HTR-8/SVneo (cell line): Measurements from ENCODE around the gene VIL1.

ENCODE experiments used
- DNase-seq: peaks from one replicate; pipeline ENCODE4 v3.0.0; 2011; ENCODE audit warnings: low spot score, mixed read lengths; ENCODE audit not compliant: insufficient read length
- FAIRE-seq: peaks from 2 replicates; lab custom pipeline; 2011; peaks lifted over from hg19 to GRCh38; lab: Jason Lieb, UNC

The VIL1 gene

GRCh38 chr2:218479595-218479994, 60.7 kb downstream of the VIL1 start:
- FAIRE-seq (no peak), DNase-seq (no peak)

DNA sequence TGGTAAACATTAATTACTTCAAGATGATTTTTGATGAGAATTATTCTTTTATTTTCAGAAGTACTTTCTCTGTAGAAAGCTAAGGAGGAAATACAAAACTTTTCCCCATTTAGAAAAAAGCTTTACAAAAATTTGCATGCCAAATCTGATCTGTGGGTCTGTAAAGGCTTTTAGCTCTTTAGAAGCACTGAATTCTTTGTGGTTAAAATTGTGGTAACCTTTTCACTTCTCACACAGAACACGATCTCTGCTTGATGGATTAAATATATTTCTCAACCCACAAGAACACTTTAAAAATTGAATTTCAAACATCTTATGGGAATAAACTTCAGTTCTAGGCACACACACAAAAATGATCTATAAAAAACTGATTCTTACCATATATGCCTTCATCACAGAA, 63.7 kb downstream of the VIL1 start:
- no peak for FAIRE-seq
- no peak for DNase-seq

GRCh38 chr2:218485986-218486667, 67.2 kb downstream of the VIL1 start:
- DNase-seq (no peak), FAIRE-seq (no peak)

DNA sequence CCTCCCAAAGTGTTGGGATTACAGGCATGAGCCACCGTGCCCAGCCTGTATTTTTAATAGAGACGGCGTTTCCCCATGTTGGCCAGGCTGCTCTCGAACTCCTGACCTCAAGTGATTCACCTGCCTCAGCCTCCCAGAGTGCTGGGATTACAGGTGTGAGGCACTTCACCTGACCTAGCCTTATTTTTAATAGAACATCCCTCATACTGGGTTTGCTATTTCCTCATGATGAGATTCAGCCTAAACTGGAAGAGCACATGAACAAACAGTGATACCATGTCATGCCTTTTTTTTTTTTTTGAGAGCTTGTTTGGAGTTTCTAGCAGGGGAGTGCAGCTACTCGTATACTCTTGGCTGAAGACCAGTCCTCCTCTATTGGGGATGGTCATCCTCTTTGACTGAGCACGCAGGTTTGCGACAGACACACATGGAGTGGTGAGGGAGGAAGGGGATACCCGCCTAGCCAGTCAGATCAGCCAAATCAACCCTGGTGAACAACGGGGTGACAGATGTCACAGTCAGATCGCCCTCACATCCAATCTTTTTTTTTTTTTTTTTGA, 81.7 kb downstream of the VIL1 start:
- DNase-seq (no peak), FAIRE-seq (no peak)

DNA sequence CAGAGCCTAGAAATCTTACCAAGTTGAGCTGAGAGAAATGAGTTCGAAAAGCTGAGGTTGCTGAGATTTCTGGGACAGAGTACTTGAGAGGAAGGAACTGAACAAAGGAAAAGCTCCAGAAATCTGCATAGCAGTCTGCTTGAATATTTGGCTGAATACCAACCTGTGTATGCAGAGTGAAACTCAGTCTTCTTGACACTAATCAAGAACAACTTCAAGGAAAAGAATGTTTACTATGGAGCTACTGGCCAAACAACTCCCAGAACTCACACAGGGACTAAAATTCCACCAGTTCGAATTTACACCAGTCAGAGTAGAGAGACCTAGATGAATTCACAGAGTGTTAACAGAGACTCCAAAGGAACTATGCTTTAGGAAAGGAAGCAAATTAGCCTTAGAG, 82.7 kb downstream of the VIL1 start:
- FAIRE-seq, result no peak
- DNase-seq, result no peak
